Lower leg skin (tissue), 3 donors: Measurements from ENCODE around the gene NPW.

ENCODE experiments used
- CTCF ChIP-seq, 3 donors: fragments of 450-650 bp; IDR thresholded peaks; one replicate each; pipeline ENCODE4 v1.5.1; 2016; ENCODE audit warnings: antibody characterized with exemption in 3 of 3, mild to moderate bottlenecking in 3 of 3, moderate library complexity in 2 of 3
- POLR2A ChIP-seq, 2 donors: fragments of 450-650 bp; IDR thresholded peaks; one replicate each; pipeline ENCODE4 v1.6.1; 2016 to 2017; ENCODE audit warnings: antibody characterized with exemption in 2 of 2, mild to moderate bottlenecking in 1 of 2, moderate library complexity in 1 of 2

GRCh38 chr16:1993731-1994131 lies 25.9 kb upstream of the NPW start:
- TF ChIP-seq POLR2A (IDR thresholded peaks at IDR 0.05) (no peak), CTCF (IDR thresholded peaks at IDR 0.05) (no peak)
